ENCODE measurements around the gene DUSP14. TPM values are rescaled to one million over a fixed set of nuclear protein-coding genes. Genes with fewer than 3 reads are reported as not detected.

The DUSP14 gene
- total and polyA plus RNA-seq, 2 experiments from 2014 or later, result 36.7 to 38.7 TPM

DNA sequence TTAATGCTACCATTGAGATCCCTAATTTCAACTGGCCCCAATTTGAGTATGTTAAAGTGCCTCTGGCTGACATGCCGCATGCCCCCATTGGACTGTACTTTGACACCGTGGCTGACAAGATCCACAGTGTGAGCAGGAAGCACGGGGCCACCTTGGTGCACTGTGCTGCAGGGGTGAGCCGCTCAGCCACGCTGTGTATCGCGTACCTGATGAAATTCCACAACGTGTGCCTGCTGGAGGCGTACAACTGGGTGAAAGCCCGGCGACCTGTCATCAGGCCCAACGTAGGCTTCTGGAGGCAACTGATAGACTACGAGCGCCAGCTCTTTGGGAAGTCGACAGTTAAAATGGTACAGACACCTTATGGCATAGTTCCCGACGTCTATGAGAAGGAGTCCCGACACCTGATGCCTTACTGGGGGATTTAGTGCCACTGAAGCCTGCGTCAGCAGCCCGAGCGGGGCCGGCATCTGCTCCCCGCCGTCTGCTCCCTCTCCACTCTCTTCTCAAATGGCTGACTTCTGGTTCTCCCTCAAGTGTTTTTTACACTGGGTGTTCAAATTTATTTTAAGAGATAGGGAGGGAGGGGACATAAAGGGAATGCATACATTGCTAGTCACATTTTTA is 22.9 kb downstream of the DUSP14 start:
- H3K9me3 Mint-ChIP-seq, result no peaks in the 10 kb centered on the region
- H3K4me1 Mint-ChIP-seq, result peaks cover 2% of the 10 kb centered on the region; the same call in 1 of the 3 replicates
- ATAC-seq (peak; percentile 52), DNase-seq (ENCODE audit: low spot score) (peak; percentile 33)
- H3K36me3 Mint-ChIP-seq (ENCODE audit: low read depth), result peaks cover 20% of the 10 kb centered on the region
- no peak overlapping the region for H3K4me3 Mint-ChIP-seq
- Histone ChIP-seq H3K27ac (ENCODE audit: low read depth) (no peak overlapping the region), H4K20me1 (replicated peaks; ENCODE audit: insufficient read depth) (peaks cover 9% of the 10 kb centered on the region), H2AFZ (no peak overlapping the region), H3K79me2 (replicated peaks; ENCODE audit: insufficient read depth) (peaks cover 12% of the 10 kb centered on the region), H3F3A (replicated peaks; ENCODE audit: low read depth) (0 out of 2 replicates have a peak, but pooled peaks cover 11% of the 10 kb centered on the region), H3K4me3 (no peak overlapping the region), H3K36me3 (ENCODE audit: insufficient read depth) (peaks cover 7% of the 10 kb centered on the region; the same call in 1 of the 2 replicates), H3K9me2 (ENCODE audit: insufficient read depth) (no peaks in the 10 kb centered on the region), H3K4me1 (ENCODE audit: insufficient read depth) (no peaks in the 10 kb centered on the region), H3K4me2 (no peak overlapping the region), H3K27me3 (ENCODE audit: insufficient read depth) (no peaks in the 10 kb centered on the region)
- H3K27ac Mint-ChIP-seq, result no peak overlapping the region
- H3K27me3 Mint-ChIP-seq (ENCODE audit: insufficient read depth, low read depth, poor library complexity), result no peaks in the 10 kb centered on the region
- TF ChIP-seq EZH2phosphoT487 (IDR thresholded peaks at IDR 0.05; ENCODE audit: unreplicated experiment), result no peak
- TF ChIP-seq EZH2 (IDR thresholded peaks at IDR 0.05; ENCODE audit: low read depth, unreplicated experiment), result no peak
- no peak for TF ChIP-seq NANOG (IDR thresholded peaks at IDR 0.05; ENCODE audit: borderline replicate concordance)
- TF ChIP-seq, protein P1, sequence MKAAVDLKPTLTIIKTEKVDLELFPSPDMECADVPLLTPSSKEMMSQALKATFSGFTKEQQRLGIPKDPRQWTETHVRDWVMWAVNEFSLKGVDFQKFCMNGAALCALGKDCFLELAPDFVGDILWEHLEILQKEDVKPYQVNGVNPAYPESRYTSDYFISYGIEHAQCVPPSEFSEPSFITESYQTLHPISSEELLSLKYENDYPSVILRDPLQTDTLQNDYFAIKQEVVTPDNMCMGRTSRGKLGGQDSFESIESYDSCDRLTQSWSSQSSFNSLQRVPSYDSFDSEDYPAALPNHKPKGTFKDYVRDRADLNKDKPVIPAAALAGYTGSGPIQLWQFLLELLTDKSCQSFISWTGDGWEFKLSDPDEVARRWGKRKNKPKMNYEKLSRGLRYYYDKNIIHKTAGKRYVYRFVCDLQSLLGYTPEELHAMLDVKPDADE (IDR thresholded peaks at IDR 0.05), result no peak
- TF ChIP-seq ZNF331 (CRISPR knock-in tag; IDR thresholded peaks at IDR 0.05; ENCODE audit: low read depth), result no peak
- no peak for TF ChIP-seq CREB1 (CRISPR knock-in tag; IDR thresholded peaks at IDR 0.05; ENCODE audit: low read depth)
- TF ChIP-seq, protein P2, sequence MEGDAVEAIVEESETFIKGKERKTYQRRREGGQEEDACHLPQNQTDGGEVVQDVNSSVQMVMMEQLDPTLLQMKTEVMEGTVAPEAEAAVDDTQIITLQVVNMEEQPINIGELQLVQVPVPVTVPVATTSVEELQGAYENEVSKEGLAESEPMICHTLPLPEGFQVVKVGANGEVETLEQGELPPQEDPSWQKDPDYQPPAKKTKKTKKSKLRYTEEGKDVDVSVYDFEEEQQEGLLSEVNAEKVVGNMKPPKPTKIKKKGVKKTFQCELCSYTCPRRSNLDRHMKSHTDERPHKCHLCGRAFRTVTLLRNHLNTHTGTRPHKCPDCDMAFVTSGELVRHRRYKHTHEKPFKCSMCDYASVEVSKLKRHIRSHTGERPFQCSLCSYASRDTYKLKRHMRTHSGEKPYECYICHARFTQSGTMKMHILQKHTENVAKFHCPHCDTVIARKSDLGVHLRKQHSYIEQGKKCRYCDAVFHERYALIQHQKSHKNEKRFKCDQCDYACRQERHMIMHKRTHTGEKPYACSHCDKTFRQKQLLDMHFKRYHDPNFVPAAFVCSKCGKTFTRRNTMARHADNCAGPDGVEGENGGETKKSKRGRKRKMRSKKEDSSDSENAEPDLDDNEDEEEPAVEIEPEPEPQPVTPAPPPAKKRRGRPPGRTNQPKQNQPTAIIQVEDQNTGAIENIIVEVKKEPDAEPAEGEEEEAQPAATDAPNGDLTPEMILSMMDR (conservative IDR thresholded peaks at IDR 0.05; ENCODE audit: low read depth in 2 of 2), result no peak
- no peak for TF ChIP-seq ZNF114 (CRISPR knock-in tag; IDR thresholded peaks at IDR 0.05)
- no peak for TF ChIP-seq POLR2AphosphoS5 (IDR thresholded peaks at IDR 0.05; ENCODE audit: low read depth)
- TF ChIP-seq, protein P3, sequence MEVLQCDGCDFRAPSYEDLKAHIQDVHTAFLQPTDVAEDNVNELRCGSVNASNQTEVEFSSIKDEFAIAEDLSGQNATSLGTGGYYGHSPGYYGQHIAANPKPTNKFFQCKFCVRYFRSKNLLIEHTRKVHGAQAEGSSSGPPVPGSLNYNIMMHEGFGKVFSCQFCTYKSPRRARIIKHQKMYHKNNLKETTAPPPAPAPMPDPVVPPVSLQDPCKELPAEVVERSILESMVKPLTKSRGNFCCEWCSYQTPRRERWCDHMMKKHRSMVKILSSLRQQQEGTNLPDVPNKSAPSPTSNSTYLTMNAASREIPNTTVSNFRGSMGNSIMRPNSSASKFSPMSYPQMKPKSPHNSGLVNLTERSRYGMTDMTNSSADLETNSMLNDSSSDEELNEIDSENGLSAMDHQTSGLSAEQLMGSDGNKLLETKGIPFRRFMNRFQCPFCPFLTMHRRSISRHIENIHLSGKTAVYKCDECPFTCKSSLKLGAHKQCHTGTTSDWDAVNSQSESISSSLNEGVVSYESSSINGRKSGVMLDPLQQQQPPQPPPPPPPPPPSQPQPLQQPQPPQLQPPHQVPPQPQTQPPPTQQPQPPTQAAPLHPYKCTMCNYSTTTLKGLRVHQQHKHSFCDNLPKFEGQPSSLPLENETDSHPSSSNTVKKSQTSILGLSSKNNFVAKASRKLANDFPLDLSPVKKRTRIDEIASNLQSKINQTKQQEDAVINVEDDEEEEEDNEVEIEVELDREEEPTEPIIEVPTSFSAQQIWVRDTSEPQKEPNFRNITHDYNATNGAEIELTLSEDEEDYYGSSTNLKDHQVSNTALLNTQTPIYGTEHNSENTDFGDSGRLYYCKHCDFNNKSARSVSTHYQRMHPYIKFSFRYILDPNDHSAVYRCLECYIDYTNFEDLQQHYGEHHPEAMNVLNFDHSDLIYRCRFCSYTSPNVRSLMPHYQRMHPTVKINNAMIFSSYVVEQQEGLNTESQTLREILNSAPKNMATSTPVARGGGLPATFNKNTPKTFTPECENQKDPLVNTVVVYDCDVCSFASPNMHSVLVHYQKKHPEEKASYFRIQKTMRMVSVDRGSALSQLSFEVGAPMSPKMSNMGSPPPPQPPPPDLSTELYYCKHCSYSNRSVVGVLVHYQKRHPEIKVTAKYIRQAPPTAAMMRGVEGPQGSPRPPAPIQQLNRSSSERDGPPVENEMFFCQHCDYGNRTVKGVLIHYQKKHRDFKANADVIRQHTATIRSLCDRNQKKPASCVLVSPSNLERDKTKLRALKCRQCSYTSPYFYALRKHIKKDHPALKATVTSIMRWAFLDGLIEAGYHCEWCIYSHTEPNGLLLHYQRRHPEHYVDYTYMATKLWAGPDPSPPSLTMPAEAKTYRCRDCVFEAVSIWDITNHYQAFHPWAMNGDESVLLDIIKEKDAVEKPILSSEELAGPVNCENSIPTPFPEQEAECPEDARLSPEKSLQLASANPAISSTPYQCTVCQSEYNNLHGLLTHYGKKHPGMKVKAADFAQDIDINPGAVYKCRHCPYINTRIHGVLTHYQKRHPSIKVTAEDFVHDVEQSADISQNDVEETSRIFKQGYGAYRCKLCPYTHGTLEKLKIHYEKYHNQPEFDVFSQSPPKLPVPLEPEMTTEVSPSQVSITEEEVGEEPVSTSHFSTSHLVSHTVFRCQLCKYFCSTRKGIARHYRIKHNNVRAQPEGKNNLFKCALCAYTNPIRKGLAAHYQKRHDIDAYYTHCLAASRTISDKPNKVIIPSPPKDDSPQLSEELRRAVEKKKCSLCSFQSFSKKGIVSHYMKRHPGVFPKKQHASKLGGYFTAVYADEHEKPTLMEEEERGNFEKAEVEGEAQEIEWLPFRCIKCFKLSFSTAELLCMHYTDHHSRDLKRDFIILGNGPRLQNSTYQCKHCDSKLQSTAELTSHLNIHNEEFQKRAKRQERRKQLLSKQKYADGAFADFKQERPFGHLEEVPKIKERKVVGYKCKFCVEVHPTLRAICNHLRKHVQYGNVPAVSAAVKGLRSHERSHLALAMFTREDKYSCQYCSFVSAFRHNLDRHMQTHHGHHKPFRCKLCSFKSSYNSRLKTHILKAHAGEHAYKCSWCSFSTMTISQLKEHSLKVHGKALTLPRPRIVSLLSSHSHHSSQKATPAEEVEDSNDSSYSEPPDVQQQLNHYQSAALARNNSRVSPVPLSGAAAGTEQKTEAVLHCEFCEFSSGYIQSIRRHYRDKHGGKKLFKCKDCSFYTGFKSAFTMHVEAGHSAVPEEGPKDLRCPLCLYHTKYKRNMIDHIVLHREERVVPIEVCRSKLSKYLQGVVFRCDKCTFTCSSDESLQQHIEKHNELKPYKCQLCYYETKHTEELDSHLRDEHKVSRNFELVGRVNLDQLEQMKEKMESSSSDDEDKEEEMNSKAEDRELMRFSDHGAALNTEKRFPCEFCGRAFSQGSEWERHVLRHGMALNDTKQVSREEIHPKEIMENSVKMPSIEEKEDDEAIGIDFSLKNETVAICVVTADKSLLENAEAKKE (CRISPR knock-in tag; IDR thresholded peaks at IDR 0.05), result no peak
- TF ChIP-seq, protein P4, sequence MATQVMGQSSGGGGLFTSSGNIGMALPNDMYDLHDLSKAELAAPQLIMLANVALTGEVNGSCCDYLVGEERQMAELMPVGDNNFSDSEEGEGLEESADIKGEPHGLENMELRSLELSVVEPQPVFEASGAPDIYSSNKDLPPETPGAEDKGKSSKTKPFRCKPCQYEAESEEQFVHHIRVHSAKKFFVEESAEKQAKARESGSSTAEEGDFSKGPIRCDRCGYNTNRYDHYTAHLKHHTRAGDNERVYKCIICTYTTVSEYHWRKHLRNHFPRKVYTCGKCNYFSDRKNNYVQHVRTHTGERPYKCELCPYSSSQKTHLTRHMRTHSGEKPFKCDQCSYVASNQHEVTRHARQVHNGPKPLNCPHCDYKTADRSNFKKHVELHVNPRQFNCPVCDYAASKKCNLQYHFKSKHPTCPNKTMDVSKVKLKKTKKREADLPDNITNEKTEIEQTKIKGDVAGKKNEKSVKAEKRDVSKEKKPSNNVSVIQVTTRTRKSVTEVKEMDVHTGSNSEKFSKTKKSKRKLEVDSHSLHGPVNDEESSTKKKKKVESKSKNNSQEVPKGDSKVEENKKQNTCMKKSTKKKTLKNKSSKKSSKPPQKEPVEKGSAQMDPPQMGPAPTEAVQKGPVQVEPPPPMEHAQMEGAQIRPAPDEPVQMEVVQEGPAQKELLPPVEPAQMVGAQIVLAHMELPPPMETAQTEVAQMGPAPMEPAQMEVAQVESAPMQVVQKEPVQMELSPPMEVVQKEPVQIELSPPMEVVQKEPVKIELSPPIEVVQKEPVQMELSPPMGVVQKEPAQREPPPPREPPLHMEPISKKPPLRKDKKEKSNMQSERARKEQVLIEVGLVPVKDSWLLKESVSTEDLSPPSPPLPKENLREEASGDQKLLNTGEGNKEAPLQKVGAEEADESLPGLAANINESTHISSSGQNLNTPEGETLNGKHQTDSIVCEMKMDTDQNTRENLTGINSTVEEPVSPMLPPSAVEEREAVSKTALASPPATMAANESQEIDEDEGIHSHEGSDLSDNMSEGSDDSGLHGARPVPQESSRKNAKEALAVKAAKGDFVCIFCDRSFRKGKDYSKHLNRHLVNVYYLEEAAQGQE (IDR thresholded peaks at IDR 0.05; ENCODE audit: unreplicated experiment), result no peak
- TF ChIP-seq STAT1 (IDR thresholded peaks at IDR 0.05; ENCODE audit: unreplicated experiment), result no peak
- no peak for TF ChIP-seq JUNB (IDR thresholded peaks at IDR 0.05; ENCODE audit: unreplicated experiment)

Data from GM23338 (cell line).